ENCODE measurements around the gene GLB1L2. TPM values are rescaled to one million over a fixed set of nuclear protein-coding genes. Genes with fewer than 3 reads are reported as not detected.
"Not testable (repeated sequence)": the region's sequence is repeated elsewhere in the genome, so short reads cannot be mapped to it uniquely, and the experiment has no call there.

Gene GLB1L2
- total RNA-seq, 1 donor from 2014 or later: 1.0 TPM

DNA sequence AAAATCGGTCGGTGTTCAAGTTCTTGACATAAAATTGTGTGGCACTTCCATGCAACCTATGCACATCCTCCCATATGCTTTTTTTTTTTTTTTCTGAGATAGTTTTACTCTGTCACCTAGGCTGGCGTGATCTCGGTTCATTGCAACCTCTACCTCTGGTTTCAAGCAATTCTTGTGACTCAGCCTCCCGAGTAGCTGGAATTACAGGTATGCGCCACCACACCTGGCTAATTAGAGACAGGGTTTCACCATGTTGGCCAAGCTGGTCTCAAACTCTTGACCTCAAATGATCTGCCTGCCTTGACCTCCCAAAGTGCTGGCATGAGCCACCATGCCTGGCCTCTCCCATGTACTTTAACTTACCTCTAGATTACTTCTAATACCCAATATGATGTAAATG is 40.6 kb upstream of the GLB1L2 start:
- H3K36me3 ChIP-seq (ENCODE audit: control insufficient read depth in 3 of 3, insufficient read depth in 3 of 3, low read length in 3 of 3): no peaks in the 10 kb centered on the region

DNA sequence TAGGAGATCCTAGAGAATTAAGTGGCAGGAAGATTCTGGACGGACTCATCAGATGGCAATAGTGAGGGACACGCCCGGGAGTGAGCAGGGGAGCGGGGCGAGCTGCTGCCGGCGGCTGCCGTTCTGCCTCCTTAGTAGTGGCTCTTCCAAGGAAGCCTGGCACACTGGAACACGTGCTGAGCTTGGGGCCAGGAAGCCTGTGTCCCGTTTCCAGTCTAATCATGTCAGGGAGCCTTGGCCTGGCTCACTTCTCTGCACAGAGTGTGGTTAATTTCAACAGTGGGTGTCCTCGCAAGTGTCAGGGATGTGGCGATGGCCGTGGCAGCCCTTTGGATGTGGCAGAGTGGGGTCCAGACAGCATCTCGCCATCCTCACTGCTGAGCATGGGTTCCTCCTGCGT is 39.1 kb upstream of the GLB1L2 start:
- Histone ChIP-seq H3K27ac (ENCODE audit: low read depth, low read length) (no peak overlapping the region), H3K27me3 (ENCODE audit: control insufficient read depth in 3 of 3, insufficient read depth in 3 of 3, low read length in 3 of 3) (peaks cover 0 to 3% (median 3%) of the 10 kb centered on the region in 3 donors), H3K4me1 (ENCODE audit: control insufficient read depth in 3 of 3, insufficient read depth in 3 of 3, low read length in 3 of 3) (no peaks in the 10 kb centered on the region), H3K9ac (ENCODE audit: low read depth in 1 of 3, low read length in 3 of 3) (no peak overlapping the region), H3K4me3 (ENCODE audit: low read length in 3 of 3) (no peak overlapping the region), H3K36me3 (ENCODE audit: control insufficient read depth in 3 of 3, insufficient read depth in 3 of 3, low read length in 3 of 3) (no peaks in the 10 kb centered on the region), H3K9me3 (ENCODE audit: control insufficient read depth in 3 of 3, low read length in 3 of 3) (no peaks in the 10 kb centered on the region)

More for the DNA sequence above, 40.6 kb upstream of the GLB1L2 start:
- Histone ChIP-seq H3K9me3 (ENCODE audit: control insufficient read depth in 3 of 3, low read length in 3 of 3) (no peaks in the 10 kb centered on the region), H3K4me3 (ENCODE audit: low read length in 3 of 3) (no peak overlapping the region), H3K27ac (ENCODE audit: low read depth, low read length) (no peak overlapping the region), H3K27me3 (ENCODE audit: control insufficient read depth in 3 of 3, insufficient read depth in 3 of 3, low read length in 3 of 3) (peaks cover 0 to 3% (median 3%) of the 10 kb centered on the region in 3 donors), H3K9ac (ENCODE audit: low read depth in 1 of 3, low read length in 3 of 3) (no peak overlapping the region), H3K4me1 (ENCODE audit: control insufficient read depth in 3 of 3, insufficient read depth in 3 of 3, low read length in 3 of 3) (no peaks in the 10 kb centered on the region)

DNA sequence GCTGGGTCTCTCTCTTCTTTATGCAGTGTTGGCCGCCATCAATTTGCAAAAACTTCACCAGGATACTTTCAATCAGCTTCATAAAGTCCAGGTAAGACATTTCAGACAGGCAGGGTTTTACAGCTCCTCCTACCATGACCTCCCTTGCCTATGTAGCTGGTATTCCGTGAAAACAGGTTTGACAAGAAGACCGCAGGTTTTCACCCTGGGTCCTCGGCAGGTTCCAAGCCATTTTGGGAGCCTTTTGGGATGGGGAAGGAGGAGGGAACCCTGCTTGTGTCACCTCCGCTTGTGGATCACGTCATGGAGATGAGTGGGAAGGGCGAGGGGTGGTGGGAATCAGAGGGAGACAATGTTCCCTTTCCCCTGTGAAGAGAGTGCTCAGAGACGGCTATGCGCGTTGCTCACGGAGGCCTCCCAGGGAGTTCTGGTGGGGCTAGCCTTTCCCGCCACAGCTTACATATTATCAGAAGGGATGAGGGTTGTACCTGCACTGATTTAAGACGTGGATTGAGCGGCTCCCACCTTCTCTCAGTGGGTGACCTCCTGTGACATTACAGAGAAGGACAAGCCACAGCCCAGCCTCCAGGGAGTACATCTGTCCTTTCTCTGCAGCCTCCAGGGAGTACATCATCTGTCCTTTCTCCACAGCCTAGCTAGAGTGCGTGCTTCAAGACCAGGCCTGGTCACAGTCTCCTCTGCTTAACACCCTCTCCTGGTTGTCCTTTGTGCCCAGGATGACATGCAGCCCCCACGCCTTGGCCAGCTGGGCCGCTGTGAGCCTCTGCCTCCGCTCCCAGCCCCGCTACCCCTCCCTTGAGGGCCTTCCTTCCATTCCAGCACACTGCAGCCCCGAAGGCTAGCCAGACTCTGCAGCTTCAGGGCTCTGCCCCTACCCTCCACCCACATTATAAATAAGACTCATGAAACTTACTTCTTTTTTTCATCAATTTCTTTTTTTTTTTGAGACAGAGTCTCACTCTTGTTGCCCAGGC is 38.4 kb upstream of the GLB1L2 start:
- Histone ChIP-seq H3K27me3 (ENCODE audit: control insufficient read depth in 3 of 3, insufficient read depth in 3 of 3, low read length in 3 of 3) (no peaks in the 10 kb centered on the region), H3K4me3 (ENCODE audit: low read length in 3 of 3) (no peak overlapping the region), H3K27ac (ENCODE audit: low read depth, low read length) (no peak overlapping the region), H3K9ac (ENCODE audit: low read depth in 1 of 3, low read length in 3 of 3) (no peak overlapping the region), H3K4me1 (ENCODE audit: control insufficient read depth in 3 of 3, insufficient read depth in 3 of 3, low read length in 3 of 3) (no peaks in the 10 kb centered on the region), H3K36me3 (ENCODE audit: control insufficient read depth in 3 of 3, insufficient read depth in 3 of 3, low read length in 3 of 3) (no peaks in the 10 kb centered on the region), H3K9me3 (ENCODE audit: control insufficient read depth in 3 of 3, low read length in 3 of 3) (no peaks in the 10 kb centered on the region)

DNA sequence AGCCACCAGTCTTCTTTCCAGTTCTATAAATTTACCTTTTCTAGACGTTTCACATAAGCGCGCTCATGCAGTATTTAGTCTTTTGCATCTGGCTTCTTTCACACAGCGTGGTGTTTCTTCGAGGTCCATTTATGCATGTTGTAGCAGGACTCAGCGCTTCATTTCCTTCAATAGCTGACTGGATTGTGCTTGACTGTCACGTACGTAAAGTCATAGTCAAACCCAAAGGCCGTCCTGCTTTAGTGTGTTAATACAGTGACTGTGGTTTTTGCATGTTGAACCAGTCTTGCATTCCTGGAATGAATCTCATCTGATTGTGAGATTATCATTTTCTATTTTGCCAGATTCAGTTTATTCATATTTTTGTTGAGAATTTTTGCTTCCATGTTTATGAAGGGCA is 37.1 kb upstream of the GLB1L2 start:
- H3K9ac ChIP-seq (ENCODE audit: low read depth in 1 of 3, low read length in 3 of 3): no peak overlapping the region
- no peaks in the 10 kb centered on the region for H3K4me1 ChIP-seq (ENCODE audit: control insufficient read depth in 3 of 3, insufficient read depth in 3 of 3, low read length in 3 of 3)
- H3K36me3 ChIP-seq (ENCODE audit: control insufficient read depth in 3 of 3, insufficient read depth in 3 of 3, low read length in 3 of 3): no peaks in the 10 kb centered on the region
- H3K4me3 ChIP-seq (ENCODE audit: low read length in 3 of 3): no peak overlapping the region
- no peak overlapping the region for H3K27ac ChIP-seq (ENCODE audit: low read depth, low read length)
- H3K27me3 ChIP-seq (ENCODE audit: control insufficient read depth in 3 of 3, insufficient read depth in 3 of 3, low read length in 3 of 3): no peaks in the 10 kb centered on the region
- H3K9me3 ChIP-seq (ENCODE audit: control insufficient read depth in 3 of 3, low read length in 3 of 3): peaks cover 0 to 2% (median 0%) of the 10 kb centered on the region in 3 donors

DNA sequence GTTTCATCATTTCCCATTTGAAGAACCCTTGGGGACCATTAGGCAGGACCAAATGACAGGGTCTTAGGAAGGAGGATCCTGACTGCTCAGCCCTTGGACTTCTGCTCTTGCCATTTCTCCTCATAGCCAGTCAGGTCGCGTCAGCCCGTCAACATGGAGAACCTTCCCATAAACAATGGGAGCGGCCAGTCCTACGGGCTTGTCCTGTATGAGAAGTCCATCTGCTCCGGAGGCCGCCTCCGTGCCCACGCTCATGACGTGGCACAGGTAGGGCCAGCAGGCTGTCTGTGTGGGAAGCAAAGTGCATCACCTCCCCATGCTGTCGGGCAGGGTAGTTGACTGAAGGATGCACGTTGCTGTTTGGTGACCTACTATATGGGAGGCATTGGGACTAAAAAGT is 19.6 kb upstream of the GLB1L2 start:
- Histone ChIP-seq H3K9ac (ENCODE audit: low read depth in 1 of 3, low read length in 3 of 3) (no peak overlapping the region), H3K27me3 (ENCODE audit: control insufficient read depth in 3 of 3, insufficient read depth in 3 of 3, low read length in 3 of 3) (peaks cover 0 to 9% (median 4%) of the 10 kb centered on the region in 3 donors), H3K4me3 (ENCODE audit: low read length in 3 of 3) (no peak overlapping the region), H3K9me3 (ENCODE audit: control insufficient read depth in 3 of 3, low read length in 3 of 3) (peaks cover 0 to 4% (median 0%) of the 10 kb centered on the region in 3 donors), H3K36me3 (ENCODE audit: control insufficient read depth in 3 of 3, insufficient read depth in 3 of 3, low read length in 3 of 3) (no peaks in the 10 kb centered on the region), H3K27ac (ENCODE audit: low read depth, low read length) (no peak overlapping the region), H3K4me1 (ENCODE audit: control insufficient read depth in 3 of 3, insufficient read depth in 3 of 3, low read length in 3 of 3) (no peaks in the 10 kb centered on the region)

DNA sequence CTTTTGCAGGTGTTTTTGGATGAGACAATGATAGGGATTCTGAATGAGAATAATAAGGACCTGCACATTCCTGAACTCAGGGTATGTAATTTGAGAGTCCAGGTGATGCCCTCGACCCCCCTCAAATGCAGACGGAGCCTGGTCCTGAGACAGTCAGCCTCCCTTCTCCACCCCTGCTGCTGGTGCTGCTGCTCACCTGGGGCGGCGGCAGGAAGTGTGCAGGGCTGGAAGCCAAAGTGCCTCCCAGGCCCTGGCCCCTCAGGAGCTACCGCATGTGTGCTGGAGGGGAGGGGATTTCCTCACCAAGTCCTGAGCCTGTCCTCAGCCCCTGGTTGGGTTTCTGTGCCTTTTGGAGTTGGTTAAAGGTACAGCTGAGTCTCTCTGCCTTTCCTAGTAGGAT is 19.0 kb upstream of the GLB1L2 start:
- Histone ChIP-seq H3K36me3 (ENCODE audit: control insufficient read depth in 3 of 3, insufficient read depth in 3 of 3, low read length in 3 of 3) (no peaks in the 10 kb centered on the region), H3K9me3 (ENCODE audit: control insufficient read depth in 3 of 3, low read length in 3 of 3) (peaks cover 0 to 4% (median under 1%) of the 10 kb centered on the region in 3 donors), H3K9ac (ENCODE audit: low read depth in 1 of 3, low read length in 3 of 3) (no peak overlapping the region), H3K4me1 (ENCODE audit: control insufficient read depth in 3 of 3, insufficient read depth in 3 of 3, low read length in 3 of 3) (no peaks in the 10 kb centered on the region), H3K4me3 (ENCODE audit: low read length in 3 of 3) (no peak overlapping the region), H3K27ac (ENCODE audit: low read depth, low read length) (no peak overlapping the region), H3K27me3 (ENCODE audit: control insufficient read depth in 3 of 3, insufficient read depth in 3 of 3, low read length in 3 of 3) (peaks cover 0 to 9% (median 4%) of the 10 kb centered on the region in 3 donors)

DNA sequence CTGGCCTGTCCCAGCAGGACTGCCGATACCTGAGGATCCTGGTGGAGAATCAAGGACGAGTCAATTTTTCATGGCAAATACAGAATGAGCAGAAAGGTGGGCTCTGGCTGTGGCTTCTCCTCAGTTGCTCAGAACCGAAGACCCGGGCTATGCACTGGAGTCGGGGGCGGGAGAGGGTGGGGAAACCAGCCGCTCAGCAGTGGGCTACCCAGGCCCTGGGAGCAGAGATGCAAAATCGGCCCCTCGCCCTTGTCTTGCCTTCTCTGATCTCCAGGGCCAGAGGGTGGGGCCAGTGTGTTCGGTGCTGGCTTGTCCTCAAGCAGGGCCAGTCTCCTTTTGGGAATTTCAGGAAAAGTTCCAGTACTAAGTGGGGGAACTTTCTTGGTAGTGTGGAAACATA is 18.4 kb upstream of the GLB1L2 start:
- Histone ChIP-seq H3K27ac (ENCODE audit: low read depth, low read length) (no peak overlapping the region), H3K9me3 (ENCODE audit: control insufficient read depth in 3 of 3, low read length in 3 of 3) (peaks cover 0 to 4% (median 4%) of the 10 kb centered on the region in 3 donors), H3K4me1 (ENCODE audit: control insufficient read depth in 3 of 3, insufficient read depth in 3 of 3, low read length in 3 of 3) (no peaks in the 10 kb centered on the region), H3K4me3 (ENCODE audit: low read length in 3 of 3) (no peak overlapping the region), H3K9ac (ENCODE audit: low read depth in 1 of 3, low read length in 3 of 3) (no peak overlapping the region), H3K27me3 (ENCODE audit: control insufficient read depth in 3 of 3, insufficient read depth in 3 of 3, low read length in 3 of 3) (peaks cover 0 to 9% (median 4%) of the 10 kb centered on the region in 3 donors), H3K36me3 (ENCODE audit: control insufficient read depth in 3 of 3, insufficient read depth in 3 of 3, low read length in 3 of 3) (no peaks in the 10 kb centered on the region)

DNA sequence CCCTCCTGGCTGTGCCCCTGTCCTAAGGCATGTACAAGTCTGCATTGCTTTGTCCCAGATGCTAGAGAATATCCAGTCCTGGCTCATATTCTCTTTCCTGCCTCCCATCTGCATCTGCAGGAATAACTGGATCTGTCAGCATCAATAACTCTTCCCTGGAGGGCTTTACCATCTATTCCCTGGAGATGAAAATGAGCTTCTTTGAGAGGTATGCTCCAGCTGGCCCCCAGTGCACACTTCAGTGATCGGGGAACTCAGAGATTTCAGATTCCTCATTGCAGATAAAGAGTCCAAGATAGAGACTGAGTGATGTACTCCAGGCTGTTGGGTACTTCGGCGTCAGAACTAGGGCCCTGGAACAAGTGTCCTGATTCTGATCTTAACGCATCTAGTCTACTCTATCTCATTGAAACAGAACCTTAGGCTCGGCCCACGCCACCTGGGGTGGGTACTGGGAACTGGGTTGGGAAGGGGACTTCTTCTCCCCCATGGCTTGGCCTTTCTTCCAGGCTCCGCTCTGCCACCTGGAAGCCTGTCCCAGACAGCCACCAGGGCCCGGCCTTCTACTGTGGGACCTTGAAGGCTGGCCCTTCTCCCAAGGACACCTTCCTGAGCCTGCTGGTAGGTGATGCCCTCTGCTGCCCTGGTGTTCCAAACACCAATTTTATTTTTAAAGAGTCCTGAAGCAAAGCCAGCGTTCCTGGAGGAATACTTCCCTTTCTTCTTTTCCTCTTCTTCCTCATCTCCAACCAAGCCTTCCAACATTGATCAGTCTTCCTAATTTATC is 17.8 kb upstream of the GLB1L2 start:
- no peak overlapping the region for H3K9ac ChIP-seq (ENCODE audit: low read depth in 1 of 3, low read length in 3 of 3)
- H3K36me3 ChIP-seq (ENCODE audit: control insufficient read depth in 3 of 3, insufficient read depth in 3 of 3, low read length in 3 of 3): no peaks in the 10 kb centered on the region
- no peak overlapping the region for H3K27ac ChIP-seq (ENCODE audit: low read depth, low read length)
- H3K4me3 ChIP-seq (ENCODE audit: low read length in 3 of 3): no peak overlapping the region
- H3K4me1 ChIP-seq (ENCODE audit: control insufficient read depth in 3 of 3, insufficient read depth in 3 of 3, low read length in 3 of 3): no peaks in the 10 kb centered on the region
- H3K9me3 ChIP-seq (ENCODE audit: control insufficient read depth in 3 of 3, low read length in 3 of 3): peaks cover 0 to 4% (median 4%) of the 10 kb centered on the region in 3 donors
- peaks cover 0 to 9% (median 4%) of the 10 kb centered on the region in 3 donors for H3K27me3 ChIP-seq (ENCODE audit: control insufficient read depth in 3 of 3, insufficient read depth in 3 of 3, low read length in 3 of 3)

DNA sequence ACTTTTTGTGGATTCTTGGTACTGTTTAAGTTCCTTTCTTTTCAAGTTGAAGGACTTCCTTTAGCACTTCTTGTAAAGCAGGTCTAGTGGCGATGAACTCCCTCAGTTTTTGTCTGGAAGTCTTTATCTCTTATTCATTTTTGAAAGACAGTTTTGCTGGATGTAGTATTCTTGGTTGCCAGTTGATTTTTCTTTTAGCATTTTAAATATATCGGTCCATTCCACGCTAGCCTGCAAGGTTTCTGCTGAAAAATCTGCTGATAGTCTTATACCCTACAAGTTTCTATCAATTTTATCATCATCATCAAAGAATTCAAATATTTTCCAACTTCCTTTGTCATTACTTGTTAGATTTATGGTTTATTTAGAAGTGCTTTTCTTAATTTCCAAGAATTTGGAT is 14.7 kb upstream of the GLB1L2 start:
- Histone ChIP-seq H3K27ac (ENCODE audit: low read depth, low read length) (no peak overlapping the region), H3K36me3 (ENCODE audit: control insufficient read depth in 3 of 3, insufficient read depth in 3 of 3, low read length in 3 of 3) (no peaks in the 10 kb centered on the region), H3K4me3 (ENCODE audit: low read length in 3 of 3) (no peak overlapping the region), H3K9me3 (ENCODE audit: control insufficient read depth in 3 of 3, low read length in 3 of 3) (peaks cover 0 to 6% (median 4%) of the 10 kb centered on the region in 3 donors), H3K4me1 (ENCODE audit: control insufficient read depth in 3 of 3, insufficient read depth in 3 of 3, low read length in 3 of 3) (no peaks in the 10 kb centered on the region), H3K27me3 (ENCODE audit: control insufficient read depth in 3 of 3, insufficient read depth in 3 of 3, low read length in 3 of 3) (peaks cover 0 to 6% (median 0%) of the 10 kb centered on the region in 3 donors), H3K9ac (ENCODE audit: low read depth in 1 of 3, low read length in 3 of 3) (no peak overlapping the region)

DNA sequence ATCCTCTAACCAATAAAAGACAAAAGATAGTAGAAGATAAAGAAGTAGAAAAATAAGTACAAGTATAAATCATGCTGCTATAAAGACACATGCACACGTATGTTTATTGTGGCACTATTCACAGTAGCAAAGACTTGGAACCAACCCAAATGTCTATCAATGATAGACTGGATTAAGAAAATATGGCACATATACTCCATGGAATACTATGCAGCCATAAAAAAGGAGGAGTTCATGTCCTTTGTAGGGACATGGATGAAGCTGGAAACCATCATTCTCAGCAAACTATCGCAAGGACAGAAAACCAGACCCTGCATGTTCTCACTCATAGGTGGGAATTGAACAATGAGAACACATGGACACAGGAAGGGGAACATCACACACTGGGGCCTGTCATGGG is 10.4 kb upstream of the GLB1L2 start:
- H3K9me3 ChIP-seq (ENCODE audit: control insufficient read depth in 3 of 3, low read length in 3 of 3); H3K27me3 ChIP-seq (ENCODE audit: control insufficient read depth in 3 of 3, insufficient read depth in 3 of 3, low read length in 3 of 3); H3K4me3 ChIP-seq (ENCODE audit: low read length in 3 of 3); H3K4me1 ChIP-seq (ENCODE audit: control insufficient read depth in 3 of 3, insufficient read depth in 3 of 3, low read length in 3 of 3); H3K9ac ChIP-seq (ENCODE audit: low read depth in 1 of 3, low read length in 3 of 3); H3K27ac ChIP-seq (ENCODE audit: low read depth, low read length); H3K36me3 ChIP-seq (ENCODE audit: control insufficient read depth in 3 of 3, insufficient read depth in 3 of 3, low read length in 3 of 3): not testable (repeated sequence)

Data from skeletal muscle tissue (tissue), 4 donors.